GM21576 (cell line): ENCODE results near the gene PARVA.

Source experiments
- ATAC-seq: cut with Tn5 transposase; IDR thresholded peaks from one replicate; pipeline ENCODE4 v1.9.1; 2021; ENCODE audit warnings: mild to moderate bottlenecking, moderate library complexity; ENCODE audit not compliant: unreplicated experiment

The PARVA gene

GRCh38 chr11:12524865-12525264, 147.5 kb downstream of the PARVA start:
- no peak for ATAC-seq

GRCh38 chr11:12525466-12526055, 148.2 kb downstream of the PARVA start:
- no peak for ATAC-seq

- ATAC-seq = no peak
Observed at GRCh38 chr11:12526789-12527188, 149.4 kb downstream of the PARVA start.

- no peak for ATAC-seq
Observed at GRCh38 chr11:12528487-12528886, 151.1 kb downstream of the PARVA start.

GRCh38 chr11:12529041-12529440, 151.7 kb downstream of the PARVA start:
- no peak for ATAC-seq

- no peak for ATAC-seq
Observed at GRCh38 chr11:12529793-12530192, 152.4 kb downstream of the PARVA start.

GRCh38 chr11:12531020-12531419, 153.6 kb downstream of the PARVA start:
- no peak for ATAC-seq

- ATAC-seq = no peak
Observed at GRCh38 chr11:12531681-12532080, 154.3 kb downstream of the PARVA start.

- no peak for ATAC-seq
Observed at GRCh38 chr11:12532580-12532979, 155.2 kb downstream of the PARVA start.

GRCh38 chr11:12534549-12534948, 157.2 kb downstream of the PARVA start:
- no peak for ATAC-seq

GRCh38 chr11:12535321-12535720, 157.9 kb downstream of the PARVA start:
- no peak for ATAC-seq

GRCh38 chr11:12536566-12536965, 159.2 kb downstream of the PARVA start:
- ATAC-seq = no peak

- no peak for ATAC-seq
Observed at GRCh38 chr11:12537778-12538401, 160.5 kb downstream of the PARVA start.

GRCh38 chr11:12538889-12539421, 161.6 kb downstream of the PARVA start:
- no peak for ATAC-seq

- no peak for ATAC-seq
Observed at GRCh38 chr11:12539572-12539971, 162.2 kb downstream of the PARVA start.

GRCh38 chr11:12540075-12540680, 162.8 kb downstream of the PARVA start:
- ATAC-seq = no peak

GRCh38 chr11:12540913-12541582, 163.7 kb downstream of the PARVA start:
- no peak for ATAC-seq

- no peak for ATAC-seq
Observed at GRCh38 chr11:12541583-12542151, 164.3 kb downstream of the PARVA start.

- no peak for ATAC-seq
Observed at GRCh38 chr11:12542186-12542935, 165.0 kb downstream of the PARVA start.

GRCh38 chr11:12543596-12544415, 166.4 kb downstream of the PARVA start:
- no peak for ATAC-seq
